ENCODE data around the gene LMF1.
A peak's percentile ranks its signal among the peaks of the same experiment; 100 is the strongest.
"Not testable (repeated sequence)": the region's sequence is repeated elsewhere in the genome, so short reads cannot be mapped to it uniquely, and the experiment has no call there.

The LMF1 gene

DNA sequence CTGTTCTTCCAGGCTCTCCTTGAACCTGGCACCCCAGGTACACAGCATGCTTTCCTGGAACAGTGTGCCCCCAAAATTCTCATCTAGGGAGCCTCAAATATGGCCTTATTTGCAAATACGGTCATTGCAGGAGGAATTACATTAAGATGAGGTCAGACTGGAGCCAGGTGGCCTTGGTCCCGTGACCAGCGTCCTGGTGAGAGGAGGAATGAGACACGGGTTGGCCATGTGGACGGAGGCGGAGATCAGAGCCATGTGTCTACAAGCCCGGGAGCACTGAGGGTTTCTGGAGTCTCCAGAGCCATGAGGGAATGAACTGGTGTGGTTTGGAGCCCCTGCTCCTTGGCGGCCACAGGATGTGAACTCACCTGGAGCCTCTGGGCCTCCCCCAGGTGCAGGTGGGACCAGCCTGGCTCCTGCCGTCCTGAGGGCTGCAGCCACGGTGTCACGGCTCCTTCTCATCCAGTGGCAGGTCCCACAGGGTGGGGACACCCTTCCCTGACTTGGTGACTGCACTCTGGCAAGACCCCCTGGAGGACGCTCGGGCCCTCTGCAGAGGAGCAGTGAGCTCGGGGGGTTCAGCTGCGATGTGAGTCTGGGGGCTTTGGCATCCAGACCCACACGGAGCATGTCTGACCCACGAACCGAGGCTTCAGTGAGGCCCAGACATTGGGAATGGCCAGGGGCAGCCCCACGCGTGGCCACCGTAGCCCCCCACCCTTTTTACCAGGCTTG lies 148.4 kb downstream of the LMF1 start:
- no peak for DNase-seq

DNA sequence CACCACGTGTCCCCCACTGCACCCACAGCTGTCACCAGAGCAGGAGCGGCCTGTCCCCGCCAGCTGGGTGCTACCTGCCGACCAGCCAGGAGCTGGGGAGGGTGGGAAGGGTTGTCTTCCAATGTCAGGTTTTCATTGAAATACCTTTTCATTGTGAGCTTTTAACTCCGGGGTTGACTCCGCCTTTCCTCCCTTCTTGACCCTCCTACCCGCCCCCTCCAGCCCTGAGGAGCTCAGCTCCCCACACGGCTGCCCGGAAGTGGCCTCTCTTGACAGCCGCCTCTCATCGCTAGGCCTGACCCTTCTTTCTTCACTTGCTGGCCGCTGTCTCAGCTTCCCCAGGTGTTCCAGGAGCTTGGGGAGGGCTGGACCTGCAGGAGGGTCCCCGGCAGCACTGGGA lies 149.0 kb downstream of the LMF1 start:
- DNase-seq = no peak

DNA sequence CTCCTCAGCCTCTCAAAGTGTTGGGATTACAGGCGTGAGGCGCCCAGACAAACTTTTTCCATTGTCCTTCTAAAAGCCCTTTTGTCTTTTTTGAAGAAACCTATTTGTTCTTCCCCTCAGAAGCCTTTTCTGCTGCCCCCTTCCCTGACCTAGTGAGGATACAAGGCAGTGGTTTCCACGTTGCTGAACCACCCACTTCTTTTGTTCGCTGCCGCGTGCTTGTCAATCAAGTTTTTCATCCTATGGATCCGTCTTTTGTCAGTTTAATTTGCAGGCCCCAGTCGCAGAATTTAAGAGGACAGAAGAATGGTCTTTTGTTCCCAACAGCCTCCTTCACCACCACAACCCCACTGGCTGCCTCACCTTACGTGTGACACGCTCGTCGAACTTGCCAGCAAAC lies 150.0 kb downstream of the LMF1 start:
- no peak for DNase-seq

DNA sequence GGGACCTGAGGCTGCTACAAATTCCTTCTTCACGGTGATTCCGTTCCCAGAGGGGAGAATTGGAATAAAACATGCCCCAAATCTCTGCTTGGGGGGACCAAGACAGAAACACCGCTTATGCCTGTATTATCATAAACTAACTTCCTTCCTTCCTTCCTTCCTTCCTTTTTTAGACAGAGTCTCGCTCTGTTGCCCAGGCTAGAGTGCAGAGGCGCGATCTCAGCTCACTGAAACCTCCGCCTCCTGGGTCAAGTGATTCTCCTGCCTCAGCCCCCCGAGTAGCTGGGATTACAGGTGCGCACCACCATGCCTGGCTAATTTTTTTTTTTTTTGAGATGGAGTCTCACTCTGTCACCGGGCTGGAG lies 150.8 kb downstream of the LMF1 start:
- not testable (repeated sequence) for DNase-seq

DNA sequence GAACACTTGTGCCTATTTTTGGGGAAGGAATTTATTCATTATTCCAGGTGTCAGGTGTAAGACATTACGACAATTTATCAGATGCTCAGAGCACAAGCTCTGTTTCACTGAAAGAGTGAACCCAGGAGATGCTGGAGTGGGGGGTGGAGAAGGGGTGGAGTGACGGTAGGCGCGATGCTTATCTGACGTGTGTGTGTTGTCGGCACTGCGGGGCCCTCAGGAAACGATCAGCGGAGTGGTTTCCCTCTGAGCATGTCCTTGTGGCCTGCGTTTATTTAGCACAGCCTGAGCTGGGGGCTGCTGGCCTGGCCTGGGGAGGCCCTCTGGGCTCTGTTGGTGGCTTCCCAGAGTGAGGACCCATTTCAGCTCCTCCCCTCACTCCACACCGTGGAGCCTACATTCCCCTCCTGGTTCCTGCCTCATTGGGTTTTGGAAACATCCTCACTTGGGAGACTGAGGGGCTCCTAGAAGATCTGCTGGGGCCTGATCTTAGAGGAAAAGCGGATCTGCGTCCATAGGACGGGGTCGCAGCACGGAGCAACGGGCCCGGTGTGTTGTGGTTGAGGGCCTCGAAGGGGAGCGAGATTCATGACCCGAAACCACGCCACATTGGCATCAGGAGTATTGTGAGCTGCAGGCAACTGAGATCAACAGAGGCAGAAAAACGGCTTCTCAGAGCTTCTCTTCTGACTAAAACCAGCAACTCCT lies 151.3 kb downstream of the LMF1 start:
- DNase-seq = no peak

DNA sequence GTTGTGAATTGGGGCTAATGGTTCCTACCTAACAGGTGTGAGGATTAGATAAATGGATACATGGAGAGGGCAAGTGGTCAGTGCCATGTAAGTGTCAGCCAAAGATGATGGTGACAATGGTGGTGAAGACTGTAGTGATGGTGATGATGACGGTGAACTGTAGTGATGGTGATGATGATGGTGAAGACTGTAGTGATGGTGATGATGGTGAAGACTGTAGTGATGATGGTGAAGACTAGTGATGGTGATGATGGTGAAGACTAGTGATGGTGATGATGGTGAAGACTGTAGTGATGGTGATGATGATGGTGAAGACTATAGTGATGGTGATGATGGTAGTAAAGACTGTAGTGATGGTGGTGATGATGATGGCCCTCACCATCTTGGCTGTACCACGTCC lies 152.2 kb downstream of the LMF1 start:
- DNase-seq = no peak

DNA sequence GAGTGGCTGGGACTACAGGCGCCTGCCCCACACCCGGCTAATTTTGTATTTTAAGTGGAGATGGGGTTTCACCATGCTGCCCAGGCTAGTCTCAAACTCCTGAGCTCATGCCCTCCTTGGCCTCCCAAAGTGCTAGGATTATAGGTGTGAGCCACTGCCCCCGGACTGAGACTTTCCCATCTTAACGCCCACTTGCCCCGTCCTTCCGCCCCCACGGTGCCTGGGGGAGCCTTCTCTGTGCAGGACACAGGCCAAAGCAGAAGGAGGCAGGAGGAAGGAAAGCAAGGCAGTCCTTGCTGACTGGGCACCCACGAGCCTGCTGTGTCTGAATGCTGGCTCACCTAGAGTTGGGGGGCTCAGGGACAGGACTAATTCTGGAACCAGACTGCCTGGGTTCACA lies 152.7 kb downstream of the LMF1 start:
- DNase-seq = no peak

DNA sequence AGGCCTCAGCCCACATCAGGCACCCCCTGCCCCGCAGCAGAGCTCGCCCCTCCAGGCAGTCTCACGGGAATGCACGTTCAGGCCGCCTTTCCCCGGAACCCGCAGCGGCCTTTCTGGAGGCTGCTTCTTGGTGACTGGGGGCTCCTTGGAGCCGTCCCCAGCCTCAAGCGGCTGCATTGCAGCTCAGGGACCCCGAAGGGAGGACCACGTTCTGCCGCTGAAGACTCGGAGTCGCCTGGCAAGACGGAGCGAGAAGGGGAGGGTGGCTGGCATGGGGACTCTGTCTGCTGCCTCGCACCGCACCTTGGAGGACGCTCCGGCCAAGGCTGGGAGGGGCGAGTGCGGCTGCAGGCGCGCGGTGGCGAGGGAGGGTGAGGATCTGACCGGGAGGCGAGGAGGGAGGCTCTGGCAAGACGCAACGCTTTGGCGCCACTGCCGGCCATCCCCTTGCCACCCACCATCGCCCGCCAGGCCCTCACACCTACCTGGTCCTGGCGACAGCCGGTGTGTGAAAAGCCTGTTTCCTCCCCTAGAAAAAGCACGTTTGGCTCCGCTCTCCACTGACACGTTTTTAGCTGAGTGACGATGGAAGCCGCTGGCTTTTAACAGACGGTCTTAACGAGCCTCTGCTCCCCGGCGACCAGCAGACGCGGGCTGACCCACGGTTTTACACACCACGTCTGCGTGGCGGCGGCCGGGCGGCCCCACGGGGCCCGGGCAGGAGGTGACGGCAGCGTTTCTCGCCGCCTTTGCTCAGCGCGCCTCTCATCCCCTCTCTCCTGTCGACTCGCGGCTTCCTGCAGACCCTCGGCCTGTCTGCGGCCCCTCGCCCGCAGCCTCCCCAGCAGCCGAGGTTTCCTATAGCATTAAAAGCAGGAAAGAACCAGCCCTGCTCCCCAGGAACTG lies 153.5 kb downstream of the LMF1 start:
- no peak for DNase-seq

DNA sequence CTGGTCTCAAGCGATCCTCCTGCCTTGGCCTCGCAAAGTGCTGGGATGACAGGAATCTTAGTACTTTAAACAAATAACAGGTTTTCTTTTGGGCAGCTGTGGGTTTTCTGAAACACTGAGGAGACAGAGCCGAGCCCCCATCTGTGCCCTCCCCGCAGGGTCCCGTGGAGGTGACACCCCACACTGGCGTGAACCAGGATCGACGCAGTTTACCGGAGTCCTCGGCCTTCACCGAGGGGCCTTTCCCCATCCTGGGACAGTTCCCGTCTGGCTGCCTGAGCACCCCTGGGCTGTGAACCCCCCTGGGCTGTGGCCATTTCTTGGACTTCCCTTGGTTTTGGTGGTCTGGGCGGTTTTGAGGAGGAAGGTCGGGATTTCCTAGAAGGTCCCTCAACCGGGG lies 154.9 kb downstream of the LMF1 start:
- DNase-seq = no peak

DNA sequence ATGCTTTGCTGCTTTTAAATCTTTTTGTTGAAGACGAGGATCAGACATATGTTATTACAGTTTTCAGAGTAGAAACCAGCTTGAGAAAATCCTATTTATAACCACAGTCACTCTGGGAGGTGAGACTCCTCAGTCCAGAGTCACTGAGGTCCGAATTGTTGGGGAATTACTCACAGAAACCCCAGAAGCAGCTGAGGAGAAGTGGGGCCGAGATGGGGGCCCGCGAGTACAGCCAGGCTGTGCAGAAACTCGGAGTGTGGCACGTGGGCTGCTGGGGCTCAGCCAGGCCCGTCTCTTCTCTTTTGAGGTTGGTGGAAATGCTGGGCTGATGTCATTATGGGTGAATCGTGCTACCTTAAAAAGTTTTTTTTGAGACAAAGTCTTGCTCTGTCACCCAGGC lies 155.8 kb downstream of the LMF1 start:
- DNase-seq = no peak

DNA sequence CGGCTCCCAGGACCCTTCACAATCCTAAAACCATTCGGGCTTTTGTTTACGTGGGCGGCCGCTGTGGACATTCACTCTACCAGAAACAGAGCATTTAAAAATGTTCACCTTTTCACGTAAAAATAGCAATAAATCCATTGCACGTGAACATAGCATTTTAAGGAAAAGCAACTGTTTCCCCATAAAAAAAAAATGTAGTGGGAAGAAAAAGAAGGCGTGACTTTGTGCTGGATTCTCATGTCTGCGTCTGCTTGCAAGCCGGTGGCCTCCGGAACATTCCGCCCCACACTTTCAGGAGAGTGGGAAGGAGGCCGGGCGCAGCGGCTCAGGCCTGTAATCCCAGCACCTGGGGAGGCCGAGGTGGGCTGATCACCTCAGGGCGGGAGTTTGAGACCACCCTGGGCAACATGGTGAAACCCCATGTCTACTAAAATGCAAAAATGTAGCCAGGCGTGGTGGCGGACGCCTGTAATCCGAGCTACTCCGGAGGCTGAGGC lies 156.8 kb downstream of the LMF1 start:
- DNase-seq = no peak

DNA sequence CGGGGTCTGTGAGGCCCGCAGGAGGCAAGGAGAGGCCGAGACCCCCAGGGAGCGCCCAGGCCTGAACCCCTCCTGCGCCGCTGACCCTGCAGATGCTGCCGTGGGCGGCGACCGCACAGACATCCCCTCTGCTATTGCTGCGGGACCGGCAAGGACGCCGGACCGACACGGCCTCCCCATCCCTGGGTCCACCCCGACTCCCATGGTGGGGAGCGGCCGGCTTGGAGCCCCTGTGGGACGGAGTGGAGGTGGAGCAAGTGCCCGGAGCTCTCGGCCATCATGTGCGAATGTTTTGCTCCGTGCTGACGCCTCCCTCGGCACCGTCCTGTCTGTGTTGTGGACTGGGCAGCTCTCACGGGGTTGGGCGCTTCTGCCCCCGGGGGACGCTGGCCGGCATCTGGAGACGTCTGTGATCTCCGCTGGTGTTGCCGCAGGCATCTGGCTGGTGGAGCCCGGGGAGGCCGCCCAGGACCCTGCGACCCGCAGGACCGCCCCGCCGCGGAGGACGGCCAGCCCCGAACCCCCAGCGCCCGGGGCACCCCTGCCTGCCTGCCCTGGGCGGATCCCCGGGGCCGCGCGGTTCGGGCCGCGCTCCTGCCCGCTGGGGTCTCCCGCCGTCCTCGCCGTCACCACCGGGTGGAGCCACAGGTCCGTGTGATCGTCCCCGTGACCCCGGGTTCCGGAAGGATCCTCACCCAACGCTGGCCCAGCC lies 157.4 kb downstream of the LMF1 start:
- peak in 2 of 4 experiments; percentile 20 to 29 for DNase-seq

DNA sequence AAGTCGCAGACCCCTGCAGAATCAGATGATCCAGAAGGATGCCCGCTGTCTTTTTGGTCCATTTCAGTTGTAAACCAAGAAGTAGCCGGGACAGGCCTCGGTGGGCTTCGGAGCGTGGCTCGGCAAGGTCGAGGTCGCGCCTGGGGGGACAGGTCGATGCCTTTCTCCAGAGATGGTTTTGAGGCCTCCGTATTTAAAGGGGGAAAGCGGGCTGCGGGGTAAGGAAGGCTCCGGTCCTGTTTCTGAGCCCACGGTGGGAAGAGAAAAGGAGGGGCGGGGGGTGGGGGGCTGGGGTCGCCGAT lies 162.7 kb downstream of the LMF1 start:
- no peak for DNase-seq

DNA sequence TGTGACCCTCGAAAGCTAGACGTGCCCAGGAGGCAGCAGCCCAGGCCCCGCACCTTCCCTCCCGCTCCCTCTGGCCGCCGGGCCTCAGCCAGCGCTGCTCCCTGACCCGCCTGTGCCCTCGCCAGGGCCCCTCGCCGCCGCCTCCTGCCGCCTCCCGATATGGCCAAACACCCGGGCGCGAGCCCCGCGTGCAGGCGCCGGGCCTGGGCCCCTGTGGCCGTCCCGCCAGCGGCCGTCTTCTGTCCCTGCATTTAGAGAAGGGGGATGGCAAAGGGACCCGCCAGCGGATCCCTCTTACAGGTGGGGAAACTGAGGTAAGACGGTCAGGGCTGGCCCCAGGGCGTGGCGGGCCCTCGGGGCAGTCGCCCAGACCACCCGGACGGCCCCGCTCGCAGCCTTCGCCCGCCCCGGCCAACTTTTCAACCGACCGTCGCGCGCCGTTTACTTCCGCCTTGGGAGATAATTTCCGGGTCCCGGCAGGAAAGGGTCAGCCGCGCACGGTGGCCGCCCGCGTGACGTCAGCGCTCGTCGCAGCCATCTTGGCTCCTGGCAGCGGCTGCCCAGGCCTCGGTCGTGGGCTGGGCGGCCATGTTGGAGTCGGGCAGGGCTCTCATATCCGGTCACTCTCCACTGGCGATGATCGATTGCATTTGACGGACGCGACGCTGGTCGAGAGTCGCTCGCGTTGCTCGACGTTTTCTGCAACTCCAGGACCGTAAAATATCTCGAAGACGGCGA lies 163.3 kb downstream of the LMF1 start:
- DNase-seq = peak; percentile 63 to 68 (median 65)

DNA sequence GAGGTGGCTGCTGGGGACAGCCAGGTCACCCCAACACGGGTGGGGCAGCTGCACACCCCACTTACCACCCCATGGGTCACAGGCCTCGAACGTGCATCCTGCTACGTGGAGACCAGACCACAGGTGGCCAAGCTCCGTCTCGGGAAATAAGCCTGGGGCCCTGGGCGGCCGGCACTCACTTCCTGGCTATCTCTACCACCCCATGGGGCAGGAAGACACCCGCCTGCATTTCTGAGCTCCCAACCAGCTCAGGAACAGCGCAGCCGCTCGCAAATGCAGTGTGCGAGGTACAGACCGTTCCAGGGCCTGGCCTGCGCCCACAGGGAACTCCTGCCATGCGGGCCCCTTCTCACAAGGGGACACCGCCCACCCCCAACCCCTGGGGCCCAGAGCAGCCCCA lies 165.3 kb downstream of the LMF1 start:
- DNase-seq = no peak

DNA sequence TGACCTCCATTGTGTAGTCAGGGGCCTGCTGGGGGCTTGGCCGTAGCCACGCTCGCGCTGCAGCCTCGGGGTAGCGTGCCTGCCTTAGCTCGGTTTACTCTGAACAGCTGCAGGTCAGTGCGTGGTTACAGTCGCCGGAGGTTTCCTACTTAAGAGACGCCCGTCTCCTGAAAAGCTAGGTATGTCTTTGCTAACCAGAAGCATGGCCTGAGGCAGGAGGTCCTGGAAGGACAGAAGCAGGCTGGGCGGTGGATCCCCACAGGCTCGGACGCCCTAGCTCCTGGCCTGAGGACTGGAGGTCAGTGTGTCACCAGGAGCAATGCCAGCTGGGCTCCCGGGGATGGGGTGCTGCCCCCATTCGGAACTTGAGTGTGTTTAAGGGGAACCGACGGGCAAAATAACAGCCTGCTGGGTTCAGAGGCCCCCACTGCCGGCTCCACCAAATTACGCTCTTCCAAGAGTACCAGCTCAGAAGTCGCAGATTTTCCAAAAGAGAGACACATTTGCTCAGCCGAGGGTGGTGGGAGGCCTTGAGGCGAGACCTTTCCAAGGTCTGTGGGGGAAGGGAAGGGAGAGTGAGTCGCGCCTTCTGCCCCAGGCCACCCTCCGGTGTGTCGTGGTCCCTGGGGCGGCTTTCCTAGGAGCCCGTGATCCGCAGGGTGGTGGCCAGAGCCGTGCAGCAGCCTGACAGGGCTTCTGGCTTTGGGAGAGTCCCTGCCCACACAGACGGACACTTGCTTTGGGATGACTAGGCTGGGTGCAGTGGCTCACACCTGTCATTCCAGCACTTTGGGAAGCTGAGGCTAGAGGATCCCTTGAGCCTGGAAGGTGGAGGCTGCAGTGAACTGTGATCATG lies 166.4 kb downstream of the LMF1 start:
- no peak for DNase-seq

DNA sequence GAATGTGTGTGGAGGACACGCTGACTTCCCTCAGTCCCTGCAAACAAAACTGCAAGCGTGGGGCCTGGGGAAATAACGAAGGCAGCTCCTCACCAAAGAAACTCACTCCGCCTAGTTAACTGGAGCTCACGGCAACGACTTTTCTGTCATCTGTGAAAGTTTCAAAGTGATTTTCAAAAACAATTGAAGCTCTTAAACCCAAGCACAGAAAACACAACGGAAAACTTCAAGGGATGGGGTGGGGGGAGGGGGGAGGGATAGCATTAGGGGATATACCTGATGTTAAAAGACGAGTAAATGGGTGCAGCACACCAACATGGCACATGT lies 167.1 kb downstream of the LMF1 start:
- no peak for DNase-seq
